NCI-H345 (cell line): ENCODE measurements around the gene DMXL2.
"Not testable (repeated sequence)": the region's sequence is repeated elsewhere in the genome, so short reads cannot be mapped to it uniquely, and the experiment has no call there.

Experiments
- DNase-seq: peaks from one replicate; lab custom pipeline; 2025; lab: John Stamatoyannopoulos, UW

Gene DMXL2

DNA sequence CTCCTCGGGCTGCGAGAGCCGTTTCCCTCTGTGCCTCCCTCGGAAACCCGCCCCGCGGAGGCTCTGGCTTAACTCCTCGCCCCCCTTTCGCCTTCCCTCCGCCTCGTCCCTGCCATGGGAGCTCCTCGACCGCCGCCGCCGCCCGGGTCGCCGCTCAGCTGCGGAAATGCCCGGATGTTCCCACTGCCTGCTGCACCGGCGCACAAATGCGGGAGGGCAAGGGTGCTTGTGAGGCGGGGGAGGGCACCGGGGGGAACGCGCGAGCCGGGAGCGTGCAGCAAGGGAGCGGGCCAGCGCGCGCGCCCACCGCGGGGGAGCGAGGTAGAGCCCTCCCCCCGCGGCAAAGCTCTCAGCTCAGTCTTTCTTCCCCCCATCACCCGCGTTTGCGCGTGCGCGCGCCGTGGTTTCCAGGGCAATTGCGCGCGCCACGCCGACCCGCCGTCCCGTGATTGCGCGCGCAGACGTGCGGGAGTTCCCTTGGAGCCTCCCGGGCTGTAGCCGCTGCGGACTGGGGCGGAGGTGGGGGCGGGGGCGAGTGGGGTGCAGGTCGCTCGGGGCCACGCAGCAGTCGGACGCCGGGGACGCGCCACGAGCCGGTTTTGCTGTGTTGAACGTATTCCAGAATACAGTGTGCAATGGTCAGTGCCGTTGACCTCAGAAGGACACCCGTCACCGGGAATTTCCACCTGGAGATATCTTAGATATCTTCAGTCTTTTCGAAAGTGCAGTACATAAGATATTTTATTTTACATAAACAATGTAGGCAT, at the start of gene DMXL2:
Gene DMXL2 (minus strand): TSS at position 168 of the 767 bp plus-strand sequence. CDS start 226 bp downstream, outside the sequence.
- peak; percentile 90 for DNase-seq

- DNase-seq = no peak
Measured at GRCh38 chr15:51672155-51672687, 49.6 kb upstream of the DMXL2 start.

DNA sequence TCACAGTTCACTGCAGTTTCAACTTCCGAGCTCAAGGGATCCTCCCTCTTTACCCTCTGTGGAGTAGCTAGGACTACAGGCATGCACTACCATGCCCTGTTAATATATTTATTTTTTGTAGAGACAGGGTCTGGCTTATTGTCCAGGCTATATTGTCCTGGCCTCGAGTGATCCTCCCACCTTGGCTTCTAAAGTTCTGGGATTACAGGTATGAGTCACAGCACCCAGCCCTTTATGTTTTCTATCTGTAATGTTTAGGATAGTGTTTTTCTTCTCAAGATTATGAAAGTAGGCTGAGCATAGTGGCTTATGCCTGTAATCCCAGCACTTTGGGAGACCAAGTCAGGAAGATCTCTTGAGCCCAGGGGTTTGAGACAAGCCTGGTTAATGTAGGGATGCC, 46.8 kb upstream of the DMXL2 start:
- DNase-seq = no peak

- no peak for DNase-seq
Measured at GRCh38 chr15:51668446-51668845, 45.9 kb upstream of the DMXL2 start.

DNA sequence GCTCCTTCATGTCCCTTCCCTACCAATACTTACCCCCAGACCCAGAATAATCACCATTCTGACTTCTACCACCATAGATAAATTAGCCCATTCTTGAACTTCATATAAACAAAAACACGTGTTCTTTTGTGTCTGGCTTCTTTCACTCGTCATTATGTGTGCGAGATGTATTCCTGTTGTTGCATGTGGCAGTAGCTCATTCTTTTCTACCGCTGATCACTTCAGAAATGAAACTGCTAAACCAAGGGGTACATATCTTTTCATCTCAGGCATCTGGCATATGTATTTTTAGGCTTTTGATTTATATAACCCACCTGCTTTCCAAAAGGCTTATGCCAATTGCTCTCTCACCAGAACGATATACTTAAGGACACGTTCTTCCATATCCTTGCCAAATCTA, 44.9 kb upstream of the DMXL2 start:
- no peak for DNase-seq

DNA sequence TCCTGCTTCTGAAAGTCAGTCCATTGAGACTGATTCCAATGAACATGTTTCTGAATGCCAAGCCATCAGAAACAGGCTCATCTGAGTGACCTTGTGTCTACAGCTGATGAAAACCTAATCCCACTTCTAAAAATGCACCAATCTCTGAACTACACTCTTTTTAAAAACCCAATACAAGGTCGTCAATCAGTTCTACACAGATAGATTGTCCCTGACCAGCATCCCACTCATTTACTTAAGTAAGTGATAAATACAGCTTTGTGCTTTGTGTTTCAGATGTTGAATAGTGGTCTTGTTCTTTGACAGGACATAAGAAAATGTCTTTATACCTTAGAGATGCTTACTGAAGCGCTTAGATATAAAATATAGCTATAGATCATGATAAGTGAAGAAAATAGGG, 38.5 kb upstream of the DMXL2 start:
- no peak for DNase-seq

DNA sequence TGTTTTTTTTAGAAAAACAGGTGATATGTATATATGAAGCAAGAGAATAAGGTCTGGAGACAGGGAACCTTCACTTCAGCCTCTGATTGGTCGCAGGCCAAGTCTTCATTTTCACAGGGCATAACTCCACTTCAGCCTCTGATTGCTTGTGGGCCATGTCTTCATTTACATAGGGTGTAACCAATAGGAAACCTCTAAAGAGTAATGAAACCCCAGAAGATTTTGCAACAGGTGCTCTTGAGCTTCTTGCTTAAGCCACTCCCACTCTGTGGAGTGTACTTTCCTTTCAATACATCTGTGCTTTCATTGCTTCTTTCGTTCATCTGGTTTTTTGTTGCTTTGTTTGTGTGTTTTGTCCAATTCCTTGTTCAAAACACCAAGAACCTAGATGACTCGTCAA, 36.1 kb upstream of the DMXL2 start:
- DNase-seq = no peak

- not testable (repeated sequence) for DNase-seq
Measured at GRCh38 chr15:51655401-51656057, 33.0 kb upstream of the DMXL2 start.

DNA sequence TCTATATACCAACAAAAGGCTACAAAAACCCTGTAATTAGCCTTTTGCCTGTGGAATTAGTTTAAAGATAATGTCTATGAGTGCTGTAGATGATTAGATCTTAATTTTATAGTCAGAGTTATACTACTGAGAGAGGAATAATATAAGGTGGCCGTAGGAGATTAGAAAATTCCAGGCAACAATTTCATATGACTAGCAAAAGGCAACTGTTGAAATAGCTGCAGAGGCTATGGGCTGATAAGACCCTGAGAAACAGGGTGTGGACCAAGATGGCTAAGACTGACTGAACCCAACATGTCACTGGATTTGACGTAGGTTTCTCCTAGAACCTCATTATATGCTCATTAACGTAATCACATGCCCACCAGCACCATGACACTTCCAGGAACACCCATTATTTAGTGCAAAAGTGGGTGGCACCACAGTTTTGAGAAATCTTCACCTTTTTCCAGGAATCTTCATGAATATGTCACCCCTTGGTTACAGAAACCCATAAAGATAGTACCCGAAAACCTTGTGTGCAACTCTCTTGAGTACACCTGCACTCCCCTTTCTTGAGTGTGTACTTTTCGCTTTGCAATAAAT, 29.6 kb upstream of the DMXL2 start:
- DNase-seq = no peak

DNA sequence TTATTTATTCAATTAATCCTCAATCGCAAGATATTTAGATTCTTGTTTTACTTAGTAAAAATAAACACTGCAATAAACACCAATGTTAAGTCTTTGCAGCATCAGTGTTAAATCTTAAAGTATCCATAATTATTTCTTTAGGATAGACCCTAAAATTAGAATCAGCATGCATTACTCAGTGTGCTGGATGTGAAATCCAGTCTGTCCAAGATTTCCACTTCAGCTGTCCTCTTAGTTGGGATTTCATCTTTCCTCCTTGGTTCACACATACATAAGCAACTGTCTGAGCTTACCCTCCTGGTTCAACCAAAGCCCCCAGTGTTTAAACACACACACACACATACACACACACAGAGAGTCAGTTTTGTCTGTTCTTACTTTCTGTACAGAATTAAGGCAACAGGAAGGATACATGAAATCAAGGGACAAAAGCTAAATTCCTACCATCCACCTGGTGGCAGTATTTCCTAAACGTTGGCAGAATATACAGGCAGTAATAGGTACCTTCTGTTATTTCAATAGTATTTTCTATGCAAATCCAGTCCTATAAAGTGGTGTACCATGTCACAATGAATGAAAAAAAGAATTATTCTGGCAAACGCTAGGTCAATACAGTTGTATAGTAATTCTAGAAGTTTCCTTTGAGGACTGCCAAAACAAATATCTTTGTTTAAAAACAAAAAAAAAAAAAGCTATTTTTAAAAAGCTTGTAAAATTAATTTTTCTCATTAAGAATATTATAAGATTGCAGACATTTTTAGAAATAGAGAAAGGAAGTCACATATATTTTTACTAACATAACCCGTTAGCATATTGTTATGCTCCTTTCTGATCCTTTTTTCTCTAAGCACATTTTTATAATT, 27.3 kb upstream of the DMXL2 start:
- DNase-seq = peak; percentile 66

- DNase-seq = not testable (repeated sequence)
Measured at GRCh38 chr15:51648643-51649042, 26.1 kb upstream of the DMXL2 start.

DNA sequence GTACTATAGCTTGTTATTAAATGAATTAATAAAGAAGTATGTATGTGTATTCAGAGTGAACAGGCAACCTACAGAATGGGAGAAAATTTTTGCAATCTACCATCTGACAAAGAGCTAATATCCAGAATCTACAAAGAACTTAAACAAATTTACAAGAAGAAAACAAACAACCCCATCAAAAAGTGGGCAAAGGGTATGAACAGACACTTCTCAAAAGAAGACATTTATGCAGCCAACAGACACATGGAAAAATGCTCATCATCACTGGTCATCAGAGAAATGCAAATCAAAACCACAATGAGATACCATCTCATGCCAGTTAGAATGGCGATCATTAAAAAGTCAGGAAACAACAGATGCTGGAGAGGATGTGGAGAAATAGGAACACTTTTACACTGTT, 25.5 kb upstream of the DMXL2 start:
- not testable (repeated sequence) for DNase-seq

DNA sequence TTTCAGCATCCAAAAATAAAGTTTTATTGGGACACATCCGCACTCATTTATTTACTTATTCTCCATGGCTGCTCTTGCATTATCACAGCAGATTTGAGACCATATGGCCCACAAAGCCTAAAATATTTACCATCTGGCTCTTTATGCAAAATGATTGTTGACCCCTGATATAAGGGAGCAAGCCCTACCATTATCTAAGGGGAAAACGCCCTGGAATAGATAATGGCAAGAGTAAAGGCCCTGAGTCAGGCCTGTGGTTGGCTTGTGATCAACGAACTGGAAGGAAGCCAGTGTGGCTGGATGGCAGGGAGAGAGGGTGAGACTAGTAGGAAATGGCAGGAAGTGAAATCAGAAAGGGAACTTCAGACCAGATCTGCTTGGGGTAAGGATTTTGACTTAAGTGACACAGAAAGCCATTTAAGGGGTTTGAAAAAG, 24.6 kb upstream of the DMXL2 start:
- DNase-seq = no peak

- no peak for DNase-seq
Measured at GRCh38 chr15:51642696-51643095, 20.1 kb upstream of the DMXL2 start.

- DNase-seq = no peak
Measured at GRCh38 chr15:51641490-51642130, 19.0 kb upstream of the DMXL2 start.

- DNase-seq = no peak
Measured at GRCh38 chr15:51634591-51635198, 12.1 kb upstream of the DMXL2 start.

DNA sequence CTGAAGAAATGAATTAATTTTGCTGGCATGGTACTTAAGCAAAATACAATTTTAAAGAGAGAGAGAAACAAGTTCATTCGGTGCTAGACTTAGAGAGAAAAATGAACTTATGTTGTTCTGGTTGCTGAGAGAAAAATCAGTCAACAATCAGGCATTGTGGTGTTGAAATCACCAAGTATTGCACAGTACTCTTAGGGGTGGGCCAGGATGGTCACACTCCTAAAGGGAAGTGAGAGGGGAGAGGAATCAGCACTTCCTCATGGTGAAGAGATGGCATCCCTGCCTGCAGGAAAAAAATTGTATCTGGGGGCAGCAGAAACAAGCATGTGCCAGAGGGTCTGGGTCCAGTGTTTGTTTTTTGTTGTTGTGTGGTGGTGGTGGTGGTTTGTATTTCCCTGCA, 7.0 kb upstream of the DMXL2 start:
- no peak for DNase-seq

GRCh38 chr15:51625236-51625635, 2.7 kb upstream of the DMXL2 start:
- no peak for DNase-seq

GRCh38 chr15:51624022-51624421, 1.5 kb upstream of the DMXL2 start:
- no peak for DNase-seq

GRCh38 chr15:51623386-51623938, 891 bp upstream of the DMXL2 start:
- no peak for DNase-seq
